K562 (cell line): ENCODE data around the gene RET. TPM values are rescaled to one million over a fixed set of nuclear protein-coding genes. Genes with fewer than 3 reads are reported as not detected.

Experiments
- CLOCK ChIP-seq: fragments of 250-450 bp; sonication (Bioruptor Pico); IDR thresholded peaks from 2 replicates; pipeline ENCODE4 v1.4.0; 2020; ENCODE audit warnings: mild to moderate bottlenecking, moderate library complexity, borderline replicate concordance
- HNRNPK ChIP-seq: fragments of 200-400 bp; formaldehyde crosslinking; IDR thresholded peaks from one replicate; pipeline ENCODE4 v1.6.1; 2018; ENCODE audit warnings: mild to moderate bottlenecking, low read depth, low read length; ENCODE audit not compliant: poor library complexity, severe bottlenecking
- MTA3 ChIP-seq: fragments of 450-650 bp; formaldehyde crosslinking; IDR thresholded peaks from 2 replicates; pipeline ENCODE4 v1.6.1; 2017; ENCODE audit warnings: mild to moderate bottlenecking, borderline replicate concordance
- RFX1 ChIP-seq: fragments of 450-650 bp; IDR thresholded peaks from 2 replicates; pipeline ENCODE4 v1.6.1; 2016; ENCODE audit warnings: mild to moderate bottlenecking, moderate library complexity
- ZC3H11A ChIP-seq: IDR thresholded peaks from 2 replicates; pipeline ENCODE4 v1.6.1; 2012; ENCODE audit warnings: low read depth, low read length, improper control_type of control experiment
- polyA plus RNA-seq, 8 experiments: library from polyadenylated mRNA; depleted of rRNA in 4 of 8; stranded (reverse) in 5 of 8; unstranded in 3 of 8; fragments of >200 nt; fragmentation: Nextera tagmentation in 2 of 8; fragmentation: Illumina TruSeq in 1 of 8; extraction: Ambion mirVana in 2 of 8; extraction: Trizol in 1 of 8; gene quantifications; 2 replicates each; pipeline versions ENCODE4 v1.2.1 to v1.2.3, GENCODE V29; 2011 to 2014; ENCODE audit warnings: inconsistent platforms in 1 of 8, missing spikeins in 1 of 8
- total RNA-seq, 7 experiments: library from RNA; depleted of rRNA in 6 of 7; stranded (reverse); fragments of >200 nt in 6 of 7; fragmentation: Illumina TruSeq in 2 of 7; extraction: Trizol in 2 of 7; gene quantifications; 2 replicates each; pipeline versions ENCODE4 v1.2.1 to v1.2.3, GENCODE V29; 2011 to 2021; ENCODE audit warnings: low replicate concordance in 1 of 7
- TF ChIP-seq, protein P1 (sequence below): sonication (generic); formaldehyde crosslinking; IDR thresholded peaks from 2 replicates; pipeline ENCODE4 v1.8.0; 2023; ENCODE audit warnings: mild to moderate bottlenecking, missing genetic modification reagents
- TF ChIP-seq, protein P2 (sequence below), 2 experiments: fragments of 150-350 bp in 1 of 2; IDR thresholded peaks; 2 replicates each; pipeline ENCODE4 v1.6.1; 2012 to 2016; ENCODE audit warnings: low read depth in 2 of 2, low read length in 2 of 2, mild to moderate bottlenecking in 1 of 2, moderate library complexity in 1 of 2

The RET gene
- total and polyA plus RNA-seq, 9 of the 15 experiments (the other 6 are each of a cell fraction or from before 2014, with no cell fraction given): 0.04 to 0.05 TPM; not detected in 7

DNA sequence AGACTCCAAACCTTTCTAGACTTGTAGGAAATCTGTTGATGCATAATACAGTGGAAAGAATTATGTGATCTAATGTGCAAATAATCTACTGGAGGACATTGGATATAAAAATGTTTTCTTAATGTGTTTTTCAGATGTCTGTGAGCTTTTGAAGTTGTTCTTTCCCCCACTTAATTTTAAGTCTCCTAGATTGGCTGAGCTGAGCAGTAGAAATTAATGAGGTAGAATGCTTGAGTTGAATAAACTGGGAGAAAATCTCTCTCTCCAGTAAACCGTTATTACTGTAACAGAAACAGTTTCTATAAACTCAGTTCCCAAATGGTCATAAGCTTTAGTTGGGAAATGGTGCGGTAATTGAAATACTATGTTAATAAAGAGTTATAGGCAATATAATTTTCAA is 77.0 kb downstream of the RET start (continued):
- TF ChIP-seq MTA3 (no peak), CLOCK (CRISPR knock-in tag) (no peak), ZC3H11A (no peak), HNRNPK (no peak), RFX1 (no peak)
- TF ChIP-seq, protein P1, sequence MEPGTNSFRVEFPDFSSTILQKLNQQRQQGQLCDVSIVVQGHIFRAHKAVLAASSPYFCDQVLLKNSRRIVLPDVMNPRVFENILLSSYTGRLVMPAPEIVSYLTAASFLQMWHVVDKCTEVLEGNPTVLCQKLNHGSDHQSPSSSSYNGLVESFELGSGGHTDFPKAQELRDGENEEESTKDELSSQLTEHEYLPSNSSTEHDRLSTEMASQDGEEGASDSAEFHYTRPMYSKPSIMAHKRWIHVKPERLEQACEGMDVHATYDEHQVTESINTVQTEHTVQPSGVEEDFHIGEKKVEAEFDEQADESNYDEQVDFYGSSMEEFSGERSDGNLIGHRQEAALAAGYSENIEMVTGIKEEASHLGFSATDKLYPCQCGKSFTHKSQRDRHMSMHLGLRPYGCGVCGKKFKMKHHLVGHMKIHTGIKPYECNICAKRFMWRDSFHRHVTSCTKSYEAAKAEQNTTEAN (CRISPR knock-in tag): no peak
- TF ChIP-seq, protein P2, sequence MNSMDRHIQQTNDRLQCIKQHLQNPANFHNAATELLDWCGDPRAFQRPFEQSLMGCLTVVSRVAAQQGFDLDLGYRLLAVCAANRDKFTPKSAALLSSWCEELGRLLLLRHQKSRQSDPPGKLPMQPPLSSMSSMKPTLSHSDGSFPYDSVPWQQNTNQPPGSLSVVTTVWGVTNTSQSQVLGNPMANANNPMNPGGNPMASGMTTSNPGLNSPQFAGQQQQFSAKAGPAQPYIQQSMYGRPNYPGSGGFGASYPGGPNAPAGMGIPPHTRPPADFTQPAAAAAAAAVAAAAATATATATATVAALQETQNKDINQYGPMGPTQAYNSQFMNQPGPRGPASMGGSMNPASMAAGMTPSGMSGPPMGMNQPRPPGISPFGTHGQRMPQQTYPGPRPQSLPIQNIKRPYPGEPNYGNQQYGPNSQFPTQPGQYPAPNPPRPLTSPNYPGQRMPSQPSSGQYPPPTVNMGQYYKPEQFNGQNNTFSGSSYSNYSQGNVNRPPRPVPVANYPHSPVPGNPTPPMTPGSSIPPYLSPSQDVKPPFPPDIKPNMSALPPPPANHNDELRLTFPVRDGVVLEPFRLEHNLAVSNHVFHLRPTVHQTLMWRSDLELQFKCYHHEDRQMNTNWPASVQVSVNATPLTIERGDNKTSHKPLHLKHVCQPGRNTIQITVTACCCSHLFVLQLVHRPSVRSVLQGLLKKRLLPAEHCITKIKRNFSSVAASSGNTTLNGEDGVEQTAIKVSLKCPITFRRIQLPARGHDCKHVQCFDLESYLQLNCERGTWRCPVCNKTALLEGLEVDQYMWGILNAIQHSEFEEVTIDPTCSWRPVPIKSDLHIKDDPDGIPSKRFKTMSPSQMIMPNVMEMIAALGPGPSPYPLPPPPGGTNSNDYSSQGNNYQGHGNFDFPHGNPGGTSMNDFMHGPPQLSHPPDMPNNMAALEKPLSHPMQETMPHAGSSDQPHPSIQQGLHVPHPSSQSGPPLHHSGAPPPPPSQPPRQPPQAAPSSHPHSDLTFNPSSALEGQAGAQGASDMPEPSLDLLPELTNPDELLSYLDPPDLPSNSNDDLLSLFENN (IDR thresholded peaks at IDR 0.05; ENCODE audit: low read depth in 2 of 2, low read length in 2 of 2): no peak
